Sigmoid colon (tissue), 4 donors: ENCODE results near the gene EPX.

Experiments
- EP300 ChIP-seq, 4 donors: sonication (generic); formaldehyde crosslinking; IDR thresholded peaks; one replicate each; pipeline ENCODE4 v1.6.1; 2017; ENCODE audit warnings: antibody characterized with exemption in 4 of 4
- POLR2AphosphoS5 ChIP-seq, 4 donors: sonication (generic); formaldehyde crosslinking; IDR thresholded peaks; one replicate each; pipeline ENCODE4 v1.6.1; 2017; ENCODE audit warnings: antibody characterized with exemption in 4 of 4
- TF ChIP-seq, protein P1 (sequence below), 4 experiments: fragments of 450-650 bp in 3 of 4; fragments of 200-600 bp in 1 of 4; IDR thresholded peaks; one replicate each; pipeline ENCODE4 v1.5.1; 2016 to 2019; ENCODE audit warnings: antibody characterized with exemption in 4 of 4, mild to moderate bottlenecking in 3 of 4, moderate library complexity in 2 of 4

- TF ChIP-seq POLR2AphosphoS5 (IDR thresholded peaks at IDR 0.05) (no peak), EP300 (IDR thresholded peaks at IDR 0.05) (no peak)
- TF ChIP-seq, protein P1, sequence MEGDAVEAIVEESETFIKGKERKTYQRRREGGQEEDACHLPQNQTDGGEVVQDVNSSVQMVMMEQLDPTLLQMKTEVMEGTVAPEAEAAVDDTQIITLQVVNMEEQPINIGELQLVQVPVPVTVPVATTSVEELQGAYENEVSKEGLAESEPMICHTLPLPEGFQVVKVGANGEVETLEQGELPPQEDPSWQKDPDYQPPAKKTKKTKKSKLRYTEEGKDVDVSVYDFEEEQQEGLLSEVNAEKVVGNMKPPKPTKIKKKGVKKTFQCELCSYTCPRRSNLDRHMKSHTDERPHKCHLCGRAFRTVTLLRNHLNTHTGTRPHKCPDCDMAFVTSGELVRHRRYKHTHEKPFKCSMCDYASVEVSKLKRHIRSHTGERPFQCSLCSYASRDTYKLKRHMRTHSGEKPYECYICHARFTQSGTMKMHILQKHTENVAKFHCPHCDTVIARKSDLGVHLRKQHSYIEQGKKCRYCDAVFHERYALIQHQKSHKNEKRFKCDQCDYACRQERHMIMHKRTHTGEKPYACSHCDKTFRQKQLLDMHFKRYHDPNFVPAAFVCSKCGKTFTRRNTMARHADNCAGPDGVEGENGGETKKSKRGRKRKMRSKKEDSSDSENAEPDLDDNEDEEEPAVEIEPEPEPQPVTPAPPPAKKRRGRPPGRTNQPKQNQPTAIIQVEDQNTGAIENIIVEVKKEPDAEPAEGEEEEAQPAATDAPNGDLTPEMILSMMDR (IDR thresholded peaks at IDR 0.05): no peak
Measured at GRCh38 chr17:58172369-58173071, 20.0 kb upstream of the EPX start.
